Astrocyte (in vitro differentiated cells and primary cell): ENCODE measurements around the gene RAPGEF4. TPM values are rescaled to one million over a fixed set of nuclear protein-coding genes. Genes with fewer than 3 reads are reported as not detected.

Source experiments
- DNase-seq: peaks from one replicate; pipeline ENCODE4 v3.0.0-alpha.2; 2010; ENCODE audit warnings: low read depth
- FAIRE-seq: peaks from 2 replicates; lab custom pipeline; 2011; peaks lifted over from hg19 to GRCh38; lab: Jason Lieb, UNC
- H2AFZ ChIP-seq: 2 replicates; pipeline ENCODE4 v1.6.0; 2012; ENCODE audit warnings: low read depth, low read length, inconsistent platforms
- H3K27ac ChIP-seq: 2 replicates; pipeline ENCODE4 v1.5.1; 2011; ENCODE audit warnings: low read depth, low read length, inconsistent platforms
- H3K27me3 ChIP-seq: 2 replicates; pipeline ENCODE4 v1.6.0; 2011; ENCODE audit warnings: low read length, inconsistent platforms; ENCODE audit not compliant: insufficient read depth
- H3K36me3 ChIP-seq: 2 replicates; pipeline ENCODE4 v1.5.1; 2011; ENCODE audit warnings: low read length, inconsistent platforms; ENCODE audit not compliant: insufficient read depth
- H3K4me1 ChIP-seq: 2 replicates; pipeline ENCODE4 v1.5.1; 2011; ENCODE audit warnings: low read length, inconsistent platforms; ENCODE audit not compliant: insufficient read depth
- H3K4me2 ChIP-seq: 2 replicates; pipeline ENCODE4 v1.6.0; 2012; ENCODE audit warnings: low read length, inconsistent platforms
- H3K4me3 ChIP-seq: 2 replicates; pipeline ENCODE4 v1.5.1; 2011; ENCODE audit warnings: low read depth, mild to moderate bottlenecking, low read length, inconsistent platforms; ENCODE audit not compliant: insufficient read depth
- H3K79me2 ChIP-seq: 2 replicates; pipeline ENCODE4 v1.6.0; 2012; ENCODE audit warnings: mild to moderate bottlenecking, low read length, inconsistent platforms; ENCODE audit not compliant: insufficient read depth
- H3K9ac ChIP-seq: 2 replicates; pipeline ENCODE4 v1.6.0; 2012; ENCODE audit warnings: mild to moderate bottlenecking, low read length, inconsistent platforms
- H3K9me3 ChIP-seq: 2 replicates; pipeline ENCODE4 v1.5.1; 2012; ENCODE audit warnings: low read depth, mild to moderate bottlenecking, low read length, inconsistent platforms; ENCODE audit not compliant: insufficient read depth
- H4K20me1 ChIP-seq: 2 replicates; pipeline ENCODE4 v1.6.0; 2012; ENCODE audit warnings: low read length, inconsistent platforms; ENCODE audit not compliant: insufficient read depth
- H3K27ac Mint-ChIP-seq: one replicate; pipeline ENCODE4 v1.8.0; 2021; ENCODE audit warnings: mild to moderate bottlenecking, mixed read lengths; ENCODE audit not compliant: unreplicated experiment
- H3K27me3 Mint-ChIP-seq: one replicate; pipeline ENCODE4 v1.8.0; 2021; ENCODE audit warnings: low read depth, mixed read lengths; ENCODE audit not compliant: unreplicated experiment
- H3K36me3 Mint-ChIP-seq: one replicate; pipeline ENCODE4 v1.8.0; 2021; ENCODE audit warnings: low read depth, mixed read lengths; ENCODE audit not compliant: unreplicated experiment
- H3K4me1 Mint-ChIP-seq: one replicate; pipeline ENCODE4 v1.8.0; 2021; ENCODE audit warnings: low read depth, mixed read lengths; ENCODE audit not compliant: unreplicated experiment
- H3K4me3 Mint-ChIP-seq: one replicate; pipeline ENCODE4 v1.8.0; 2021; ENCODE audit warnings: mild to moderate bottlenecking, moderate library complexity, mixed read lengths; ENCODE audit not compliant: unreplicated experiment
- H3K9me3 Mint-ChIP-seq: one replicate; pipeline ENCODE4 v1.8.0; 2021; ENCODE audit warnings: mild to moderate bottlenecking, mixed read lengths; ENCODE audit not compliant: unreplicated experiment
- EZH2 ChIP-seq: IDR thresholded peaks from 2 replicates; pipeline ENCODE4 v1.6.1; 2012; ENCODE audit warnings: mild to moderate bottlenecking, low read length, inconsistent platforms; ENCODE audit not compliant: insufficient read depth
- total RNA-seq: library from RNA; stranded (reverse); gene quantifications from 2 replicates; pipeline ENCODE4 v1.2.1, GENCODE V29; 2021
- TF ChIP-seq, protein P1 (sequence below): IDR thresholded peaks from 2 replicates; pipeline ENCODE4 v1.5.1; 2011; ENCODE audit warnings: low read depth, mild to moderate bottlenecking, inconsistent platforms, low read length, moderate library complexity; ENCODE audit not compliant: insufficient read depth

The RAPGEF4 gene
- total RNA-seq, 1 donor from 2014 or later: 1.1 TPM

DNA sequence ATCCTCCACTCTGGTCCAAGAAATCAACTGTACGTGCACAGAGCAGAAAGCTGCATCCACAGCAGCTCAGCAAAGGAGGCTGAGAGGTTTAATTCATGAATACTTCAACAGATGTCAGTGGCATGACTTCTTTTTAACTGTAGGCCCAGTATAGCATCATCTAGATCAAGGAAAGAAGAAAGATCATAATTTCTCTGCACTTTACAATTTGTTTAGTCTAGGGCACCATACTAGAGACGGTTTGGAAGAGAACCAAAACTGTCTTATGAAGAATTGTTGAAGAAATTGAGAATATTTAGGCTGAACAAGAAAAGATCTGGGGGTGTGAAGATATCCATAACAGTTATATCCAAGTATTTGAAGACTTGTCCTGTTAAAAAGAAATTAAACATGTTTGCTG is 309.5 kb downstream of the RAPGEF4 start:
- Histone ChIP-seq H3K9me3 (no peaks in the 10 kb centered on the region), H3K4me3 (no peak overlapping the region), H4K20me1 (no peaks in the 10 kb centered on the region), H3K4me1 (peaks cover 18% of the 10 kb centered on the region), H3K36me3 (no peaks in the 10 kb centered on the region), H3K4me2 (no peak overlapping the region), H2AFZ (no peak overlapping the region), H3K9ac (no peak overlapping the region), H3K27me3 (no peaks in the 10 kb centered on the region), H3K27ac (no peak overlapping the region), H3K79me2 (no peaks in the 10 kb centered on the region)
- TF ChIP-seq, protein P1, sequence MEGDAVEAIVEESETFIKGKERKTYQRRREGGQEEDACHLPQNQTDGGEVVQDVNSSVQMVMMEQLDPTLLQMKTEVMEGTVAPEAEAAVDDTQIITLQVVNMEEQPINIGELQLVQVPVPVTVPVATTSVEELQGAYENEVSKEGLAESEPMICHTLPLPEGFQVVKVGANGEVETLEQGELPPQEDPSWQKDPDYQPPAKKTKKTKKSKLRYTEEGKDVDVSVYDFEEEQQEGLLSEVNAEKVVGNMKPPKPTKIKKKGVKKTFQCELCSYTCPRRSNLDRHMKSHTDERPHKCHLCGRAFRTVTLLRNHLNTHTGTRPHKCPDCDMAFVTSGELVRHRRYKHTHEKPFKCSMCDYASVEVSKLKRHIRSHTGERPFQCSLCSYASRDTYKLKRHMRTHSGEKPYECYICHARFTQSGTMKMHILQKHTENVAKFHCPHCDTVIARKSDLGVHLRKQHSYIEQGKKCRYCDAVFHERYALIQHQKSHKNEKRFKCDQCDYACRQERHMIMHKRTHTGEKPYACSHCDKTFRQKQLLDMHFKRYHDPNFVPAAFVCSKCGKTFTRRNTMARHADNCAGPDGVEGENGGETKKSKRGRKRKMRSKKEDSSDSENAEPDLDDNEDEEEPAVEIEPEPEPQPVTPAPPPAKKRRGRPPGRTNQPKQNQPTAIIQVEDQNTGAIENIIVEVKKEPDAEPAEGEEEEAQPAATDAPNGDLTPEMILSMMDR: no peak
- no peak for TF ChIP-seq EZH2
- FAIRE-seq: no peak
- peak overlapping the region; percentile 14 for H3K27ac Mint-ChIP-seq
- peaks cover 35% of the 10 kb centered on the region for H3K4me1 Mint-ChIP-seq
- H3K4me3 Mint-ChIP-seq: no peak overlapping the region
- H3K36me3 Mint-ChIP-seq: no peaks in the 10 kb centered on the region
- H3K9me3 Mint-ChIP-seq: peaks cover 2% of the 10 kb centered on the region
- no peaks in the 10 kb centered on the region for H3K27me3 Mint-ChIP-seq
- peak; percentile 29 for DNase-seq

DNA sequence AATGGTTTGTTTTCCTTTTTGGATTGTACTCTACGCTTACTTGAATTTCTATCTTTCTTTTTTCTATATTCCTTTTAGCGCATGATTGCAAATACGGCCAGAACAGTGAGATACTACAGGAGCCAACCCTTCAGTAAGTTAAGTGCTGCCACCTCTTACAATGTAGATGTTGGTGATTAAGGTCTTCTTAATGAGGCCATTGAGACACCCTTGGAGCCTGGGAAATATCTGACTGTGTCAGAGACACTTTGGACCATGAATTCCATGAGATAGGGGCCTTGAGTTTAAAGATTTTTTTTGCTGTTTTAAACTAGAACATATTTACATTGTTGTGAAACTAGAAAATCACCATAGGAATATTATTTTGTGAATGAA is 312.9 kb downstream of the RAPGEF4 start:
- peaks cover 49% of the 10 kb centered on the region for H3K4me1 Mint-ChIP-seq
- H3K27ac Mint-ChIP-seq: peak overlapping the region; percentile 92
- no peak overlapping the region for H3K9ac ChIP-seq

More for the DNA sequence above, 312.9 kb downstream of the RAPGEF4 start:
- Mint-ChIP-seq H3K36me3 (no peaks in the 10 kb centered on the region), H3K27me3 (no peaks in the 10 kb centered on the region), H3K4me3 (no peak overlapping the region), H3K9me3 (no peaks in the 10 kb centered on the region)
- TF ChIP-seq, protein P1: no peak
- TF ChIP-seq EZH2: no peak
- H3K79me2 ChIP-seq: no peaks in the 10 kb centered on the region
- no peaks in the 10 kb centered on the region for H3K36me3 ChIP-seq
- H3K27me3 ChIP-seq: no peaks in the 10 kb centered on the region
- H4K20me1 ChIP-seq: no peaks in the 10 kb centered on the region
- FAIRE-seq (no peak), DNase-seq (no peak)
- peak overlapping the region; percentile 72 for H3K27ac ChIP-seq
- H3K9me3 ChIP-seq: no peaks in the 10 kb centered on the region
- peak overlapping the region; percentile 50 for H3K4me2 ChIP-seq
- peaks cover 18% of the 10 kb centered on the region for H3K4me1 ChIP-seq
- no peak overlapping the region for H2AFZ ChIP-seq
- no peak overlapping the region for H3K4me3 ChIP-seq
